ENCODE results near the gene SPRED1.

Gene SPRED1

DNA sequence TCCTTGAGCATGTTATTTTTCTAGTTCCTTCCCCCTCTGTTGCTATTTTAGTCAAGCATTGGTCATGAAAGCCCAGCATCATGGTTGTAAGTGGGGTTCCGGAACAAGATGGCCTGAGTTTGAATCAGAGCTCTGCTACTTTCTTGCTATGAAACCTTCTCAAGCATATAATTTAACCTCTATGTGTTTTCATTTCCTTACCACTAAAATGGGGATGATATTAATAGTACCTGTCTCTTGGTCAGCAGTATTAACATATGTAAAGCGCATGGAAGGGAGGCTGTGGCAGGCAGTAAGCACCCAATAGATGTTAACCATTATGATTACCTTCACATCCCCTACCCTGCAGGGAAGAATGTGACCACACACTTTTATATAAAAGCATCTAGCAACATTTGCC, 14.3 kb upstream of the SPRED1 start:
- no peak overlapping the region for H3K4me3 ChIP-seq (ENCODE audit: low read depth, low read length)
- no peak for TF ChIP-seq CTCF (IDR thresholded peaks at IDR 0.05; ENCODE audit: low read depth, low read length)

GRCh38 chr15:38242055-38242454, 10.6 kb upstream of the SPRED1 start:
- no peak overlapping the region for H3K4me3 ChIP-seq (ENCODE audit: low read depth, low read length)
- no peak for TF ChIP-seq CTCF (IDR thresholded peaks at IDR 0.05; ENCODE audit: low read depth, low read length)

- no peak overlapping the region for H3K4me3 ChIP-seq (ENCODE audit: low read depth, low read length)
- TF ChIP-seq CTCF (IDR thresholded peaks at IDR 0.05; ENCODE audit: low read depth, low read length), result no peak
These were observed 9.2 kb upstream of the SPRED1 start for GRCh38 chr15:38243278-38244055.

- no peak overlapping the region for H3K4me3 ChIP-seq (ENCODE audit: low read depth, low read length)
- no peak for TF ChIP-seq CTCF (IDR thresholded peaks at IDR 0.05; ENCODE audit: low read depth, low read length)
These were observed 5.3 kb upstream of the SPRED1 start for GRCh38 chr15:38247336-38247735.

DNA sequence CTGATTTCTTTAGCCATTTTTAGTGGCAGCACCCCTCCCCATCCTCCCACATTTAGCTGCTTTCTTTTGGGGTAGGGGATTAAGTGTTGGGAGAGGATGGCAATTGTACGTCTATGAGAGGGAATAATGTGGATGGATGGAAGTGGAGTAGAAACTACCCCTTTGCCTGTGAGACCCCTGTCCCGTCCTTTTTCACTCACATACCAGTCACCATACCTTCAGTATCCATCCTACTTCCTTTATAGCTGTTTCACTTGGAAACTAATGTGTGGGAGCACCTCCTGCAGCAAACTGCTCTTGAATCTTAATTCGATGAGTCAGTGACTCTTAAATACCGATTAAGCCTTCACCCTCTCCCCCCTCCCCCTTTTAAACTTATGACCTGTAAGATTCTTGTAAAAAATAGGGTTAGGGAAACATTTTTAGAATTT, 730 bp downstream of the SPRED1 start:
- peak overlapping the region; percentile 95 for H3K4me3 ChIP-seq (ENCODE audit: low read depth, low read length)
- TF ChIP-seq CTCF (IDR thresholded peaks at IDR 0.05; ENCODE audit: low read depth, low read length), result no peak

- peak overlapping the region; percentile 95 for H3K4me3 ChIP-seq (ENCODE audit: low read depth, low read length)
- TF ChIP-seq CTCF (IDR thresholded peaks at IDR 0.05; ENCODE audit: low read depth, low read length), result no peak
These were observed 1.6 kb downstream of the SPRED1 start for GRCh38 chr15:38254051-38254883.

- TF ChIP-seq CTCF (IDR thresholded peaks at IDR 0.05; ENCODE audit: low read depth, low read length), result no peak
- H3K4me3 ChIP-seq (ENCODE audit: low read depth, low read length), result peak overlapping the region; percentile 95
These were observed 3.1 kb downstream of the SPRED1 start for GRCh38 chr15:38255690-38256089.
